Embryonic facial prominence (tissue), 1 donor: Measurements from ENCODE around the gene PPFIBP2.

Experiments used
- DNase-seq: peaks from one replicate; pipeline ENCODE4 v3.0.0-alpha.2; 2016; ENCODE audit errors: extremely low spot score

The PPFIBP2 gene

DNA sequence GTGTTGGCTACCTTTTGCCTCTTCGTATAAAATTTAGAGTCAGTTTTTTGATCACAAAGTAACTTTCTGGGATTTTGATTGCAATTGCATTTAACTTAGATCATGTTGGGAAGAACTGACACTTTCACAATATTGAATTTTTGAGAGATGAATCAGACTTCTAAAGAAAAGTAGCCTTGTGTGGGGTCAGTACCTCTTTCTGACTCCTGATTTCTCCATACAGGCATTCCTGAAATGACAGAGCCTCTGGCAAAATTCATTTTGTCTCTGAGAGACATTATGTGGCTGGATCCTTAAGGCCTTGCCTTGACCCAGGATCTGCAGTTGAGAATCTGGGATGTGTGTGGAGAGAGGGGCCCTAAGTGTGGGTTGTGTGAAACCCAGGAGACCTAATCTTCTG, 37.8 kb downstream of the PPFIBP2 start:
- DNase-seq = no peak

- DNase-seq = no peak
Measured at GRCh38 chr11:7552666-7553065, 38.9 kb downstream of the PPFIBP2 start.

- no peak for DNase-seq
Measured at GRCh38 chr11:7555052-7555699, 41.4 kb downstream of the PPFIBP2 start.

DNA sequence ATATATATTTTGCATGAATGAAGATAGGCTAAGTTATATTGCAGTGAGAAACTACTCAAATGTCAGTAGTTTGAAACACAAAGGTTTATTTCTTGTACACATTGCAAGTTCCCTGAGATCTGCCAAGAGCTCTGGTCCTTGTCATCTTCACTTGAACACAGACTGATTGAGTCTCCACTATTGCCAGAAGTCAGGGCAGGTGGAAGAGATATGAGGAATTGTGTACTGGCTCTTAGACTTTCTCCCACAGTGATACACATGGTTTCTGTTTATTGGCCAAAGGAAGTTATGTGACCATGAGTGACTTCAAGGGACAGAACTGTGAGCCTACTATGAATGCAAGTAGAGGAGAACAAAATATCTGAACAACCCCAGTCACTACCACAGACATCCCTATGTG, 44.2 kb downstream of the PPFIBP2 start:
- DNase-seq = no peak

DNA sequence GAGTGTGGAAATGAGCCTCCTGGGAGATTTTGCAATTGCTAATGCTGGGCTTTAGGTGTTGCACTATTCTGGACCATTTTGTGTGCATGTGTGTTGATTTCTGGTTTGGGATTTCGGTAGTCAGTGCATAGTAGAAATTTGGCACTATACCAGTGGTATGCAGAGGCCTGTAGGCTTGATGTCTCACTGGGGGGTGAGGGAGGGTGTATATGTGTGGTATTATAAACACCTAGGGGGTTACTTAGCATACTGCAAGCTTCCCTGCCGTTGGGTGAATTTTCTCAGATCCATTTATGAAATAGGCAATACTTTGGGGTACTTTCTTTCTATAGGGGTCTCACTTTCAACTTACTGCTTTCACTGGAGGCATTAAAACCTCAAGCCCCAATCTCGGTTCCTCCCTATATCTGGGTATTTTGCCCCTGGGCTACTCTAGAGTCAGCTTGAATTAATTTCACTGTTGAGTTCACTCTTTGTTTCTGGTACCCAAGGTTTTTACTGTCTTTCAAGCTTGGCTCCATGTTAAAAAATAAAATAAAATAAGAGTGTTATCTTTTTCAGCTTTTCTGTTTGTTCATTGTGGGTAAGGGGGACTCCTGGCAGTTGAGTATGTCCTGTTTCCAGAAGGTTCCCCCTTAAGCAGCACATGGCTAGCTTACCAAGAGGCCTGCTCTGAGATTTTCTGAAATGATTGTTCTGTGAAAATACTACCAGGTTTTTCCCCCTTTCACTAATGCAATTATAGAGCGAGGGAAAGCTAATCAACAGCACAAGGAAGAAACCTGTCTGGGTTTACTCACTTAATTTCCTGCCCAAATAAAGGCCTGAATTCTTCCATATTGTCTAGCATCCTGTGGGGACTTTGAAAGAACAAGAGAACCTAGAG, 45.8 kb downstream of the PPFIBP2 start:
- DNase-seq = no peak

DNA sequence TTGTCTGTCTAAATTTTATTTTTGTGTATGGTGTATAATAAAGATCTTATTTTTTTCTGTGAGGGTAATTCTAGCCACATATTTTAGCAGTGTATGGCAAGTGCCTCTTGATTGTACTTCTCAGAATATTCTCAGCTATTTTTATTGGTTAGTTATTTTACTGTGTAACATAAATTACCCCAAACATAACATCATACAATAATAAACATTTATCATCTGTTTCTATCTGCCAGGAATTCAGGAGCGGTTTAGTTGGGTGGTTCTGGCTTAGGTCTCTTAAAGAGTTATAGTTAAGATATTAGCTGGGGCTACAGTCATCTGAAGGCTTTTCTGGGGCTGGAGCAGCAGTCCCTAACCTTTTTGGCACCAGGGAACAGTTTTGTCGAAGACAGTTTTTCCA, 47.8 kb downstream of the PPFIBP2 start:
- DNase-seq = no peak

DNA sequence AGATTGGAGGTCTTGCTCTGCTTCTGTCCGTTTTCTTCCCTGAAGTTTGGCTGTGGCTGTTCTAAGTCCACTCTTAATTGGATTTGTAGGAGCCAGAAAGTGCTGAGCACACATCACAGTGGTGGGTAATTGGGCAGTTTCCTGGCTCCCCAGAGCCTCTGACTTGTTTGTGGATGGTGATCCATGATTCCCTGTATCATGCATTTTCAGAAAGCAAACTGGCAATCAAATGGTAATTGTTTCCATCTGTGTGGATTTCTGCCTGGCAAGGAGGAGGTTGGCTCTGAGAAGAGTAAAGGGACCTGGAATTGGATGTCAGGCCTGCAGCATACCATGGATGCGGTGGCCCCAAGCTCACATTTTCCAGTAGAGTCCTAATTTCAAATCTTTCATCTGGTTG, 49.5 kb downstream of the PPFIBP2 start:
- peak; percentile 67 for DNase-seq

DNA sequence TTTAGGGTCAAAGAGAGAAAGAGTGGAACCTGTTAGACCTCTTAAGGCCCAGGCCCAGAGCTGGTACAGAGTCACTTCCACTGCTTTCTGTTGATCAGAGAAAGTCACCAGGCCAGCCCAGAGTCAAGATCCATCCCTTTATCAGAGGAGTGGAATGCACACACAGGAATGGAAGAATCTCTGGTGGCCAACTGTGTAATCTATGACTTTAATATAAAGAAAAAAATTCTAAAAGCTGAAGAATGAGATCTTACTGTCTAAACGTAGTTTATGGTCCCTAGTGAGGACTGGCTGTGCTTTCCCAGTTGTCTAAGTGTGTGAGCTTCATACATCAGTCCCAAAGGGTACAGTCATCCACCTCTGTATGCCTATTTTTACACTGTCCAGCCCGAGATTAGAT, 51.0 kb downstream of the PPFIBP2 start:
- DNase-seq = no peak

DNA sequence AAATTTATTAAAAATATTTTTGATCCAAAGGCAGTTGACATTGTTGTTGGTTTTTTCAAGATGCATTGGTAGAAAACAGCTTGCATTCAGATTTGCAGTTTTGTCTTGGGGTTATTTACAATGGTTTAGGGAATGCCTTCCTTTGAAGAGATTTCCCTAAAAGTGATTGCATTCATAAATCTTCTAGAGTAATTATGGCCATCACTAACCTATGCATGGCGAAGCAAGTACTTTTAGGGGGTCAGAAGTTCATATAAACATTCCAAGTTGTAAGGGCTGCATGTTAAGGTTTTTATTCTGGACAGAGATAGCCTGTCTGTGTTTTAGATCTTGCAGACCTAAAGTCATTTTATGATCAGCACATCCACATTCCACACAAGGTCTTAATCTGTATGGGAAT, 53.5 kb downstream of the PPFIBP2 start:
- DNase-seq = no peak

GRCh38 chr11:7569044-7569443, 55.2 kb downstream of the PPFIBP2 start:
- no peak for DNase-seq

GRCh38 chr11:7570241-7570640, 56.4 kb downstream of the PPFIBP2 start:
- no peak for DNase-seq

DNA sequence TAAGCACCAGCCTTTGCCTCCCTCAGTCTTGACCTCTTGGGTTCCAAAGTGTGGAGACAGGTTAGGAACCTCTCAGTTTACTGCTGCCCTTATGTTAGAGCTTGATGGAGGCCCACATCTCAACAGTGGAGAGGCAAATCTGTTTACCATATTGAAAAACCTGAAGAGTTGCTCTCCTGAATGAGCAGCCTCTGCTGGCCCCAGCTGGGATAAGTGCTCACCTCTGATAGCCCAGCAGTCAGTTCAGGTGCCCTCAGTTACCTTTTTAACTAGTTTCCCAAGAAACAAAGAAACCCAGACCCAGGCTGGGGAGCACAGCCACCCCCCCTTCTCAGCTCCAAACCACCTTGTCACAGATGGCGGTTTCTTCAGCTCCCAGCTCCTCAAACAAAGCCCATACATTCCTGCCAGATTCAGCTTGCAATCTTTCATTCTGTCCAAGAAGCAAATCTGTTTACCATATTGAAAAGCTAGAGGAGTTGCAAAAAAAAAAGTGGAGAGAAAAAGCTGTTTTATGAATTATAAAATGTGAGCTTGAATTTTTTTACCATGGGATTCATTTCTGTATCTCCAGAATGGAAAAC, 57.2 kb downstream of the PPFIBP2 start:
- DNase-seq = no peak

DNA sequence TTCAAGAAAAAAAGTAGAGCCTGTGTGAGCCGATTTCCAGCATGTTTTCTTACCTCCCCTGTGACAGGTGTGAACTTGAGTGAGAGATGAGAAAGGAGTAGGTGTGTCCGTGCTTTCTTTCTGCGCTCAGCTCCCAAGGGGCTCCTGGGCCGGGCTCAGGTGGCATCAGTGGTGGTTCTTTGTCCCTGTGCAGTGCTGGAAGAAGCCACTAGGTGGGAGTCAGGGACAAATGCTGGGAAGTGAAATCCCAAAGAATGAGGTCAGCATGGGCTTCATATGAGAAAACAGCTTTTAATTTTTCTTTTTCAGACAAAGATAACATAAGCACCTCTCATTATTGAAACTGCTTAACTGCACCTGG, 57.8 kb downstream of the PPFIBP2 start:
- DNase-seq = no peak

- DNase-seq = no peak
Measured at GRCh38 chr11:7572001-7572712, 58.4 kb downstream of the PPFIBP2 start.

GRCh38 chr11:7573193-7573557, 59.4 kb downstream of the PPFIBP2 start:
- no peak for DNase-seq

DNA sequence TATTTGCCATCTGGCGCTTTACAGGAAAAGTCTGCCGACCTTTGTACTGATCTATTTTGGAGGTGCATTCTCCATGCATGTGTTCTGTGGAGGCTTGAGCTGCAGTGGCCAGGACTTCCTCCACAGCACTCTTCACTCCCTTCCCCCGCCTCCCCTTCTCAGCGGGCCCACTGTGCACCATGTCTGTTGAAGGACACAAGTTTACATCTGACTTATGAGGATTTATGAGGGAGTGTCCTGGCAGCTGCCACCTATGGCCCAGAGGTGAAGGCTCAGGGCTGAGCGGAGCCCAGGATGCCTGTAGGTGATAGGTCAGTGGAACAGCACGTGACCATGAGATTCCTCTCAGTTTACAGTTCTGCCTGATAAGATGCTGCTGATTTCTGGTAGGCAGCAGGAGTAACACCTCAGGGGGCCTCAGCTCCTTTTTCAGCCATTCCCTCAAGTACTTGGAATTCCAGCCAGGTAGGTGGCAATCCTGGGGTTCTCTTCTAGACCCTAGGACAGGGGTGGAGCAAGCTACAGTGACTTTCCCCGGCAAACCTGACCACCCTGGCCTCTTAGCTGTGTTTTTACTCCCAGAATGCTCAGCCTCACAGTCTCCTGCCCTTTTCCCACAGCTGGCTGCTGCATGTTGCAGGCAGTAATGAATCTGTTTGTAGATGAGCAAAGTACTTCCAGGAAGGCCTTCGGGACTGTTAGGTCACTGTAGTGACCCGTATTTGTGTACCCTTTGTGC, 59.9 kb downstream of the PPFIBP2 start:
- no peak for DNase-seq

DNA sequence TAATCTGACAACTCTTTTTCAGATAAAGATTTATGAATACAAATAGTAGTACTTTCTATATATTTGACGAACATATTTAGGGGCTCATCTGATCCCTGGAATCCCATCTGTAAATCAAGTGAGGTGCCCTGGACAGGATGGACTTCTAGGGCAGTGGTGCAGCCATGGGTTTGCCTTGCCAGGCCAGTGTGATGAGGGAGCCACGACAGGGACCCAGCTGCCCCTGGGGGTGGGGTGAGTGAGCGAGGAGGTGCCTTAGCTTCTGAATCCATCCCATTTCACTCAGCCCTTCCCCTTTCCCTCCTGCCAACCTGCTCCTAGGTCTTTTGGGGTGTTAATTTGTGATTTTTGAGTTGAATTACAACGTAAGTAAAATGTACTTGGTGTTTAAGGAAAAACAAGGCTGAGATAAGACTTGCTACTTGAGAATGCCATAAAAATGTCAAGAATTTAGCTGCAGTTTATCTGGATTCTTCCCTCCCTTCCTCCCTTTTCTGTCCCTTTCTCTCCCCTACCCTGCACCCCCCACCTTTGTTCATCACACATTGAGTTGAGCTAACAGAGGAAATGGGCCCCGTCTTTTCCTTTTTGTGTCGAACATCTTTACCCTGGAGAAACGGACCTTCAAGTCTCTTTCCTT, 60.8 kb downstream of the PPFIBP2 start:
- no peak for DNase-seq

- DNase-seq = no peak
Measured at GRCh38 chr11:7575841-7576725, 62.3 kb downstream of the PPFIBP2 start.

GRCh38 chr11:7576726-7577290, 63.0 kb downstream of the PPFIBP2 start:
- DNase-seq = peak; percentile 70
